Endothelial cell of umbilical vein (primary cell): ENCODE data around the gene SLC25A1. TPM values are rescaled to one million over a fixed set of nuclear protein-coding genes. Genes with fewer than 3 reads are reported as not detected.

ENCODE experiments used
- BruUV-seq: library from RNA; stranded (reverse); fragments of 400-500 nt; replicated peaks from 2 replicates; lab custom pipeline; 2021; lab: Mats Ljungman, UMichigan
- CTCF ChIA-PET: fragments of 300-600, 350-600 bp; sonication (Branson Sonifier 250); formaldehyde crosslinking; loops from one replicate; lab custom pipeline; 2021; ENCODE audit warnings: antibody characterized with exemption, inconsistent platforms; lab: Charles Lee
- POLR2A ChIA-PET: fragments of 300-600, 350-600 bp; sonication (Branson Sonifier 250); formaldehyde crosslinking; loops from one replicate; lab custom pipeline; 2021; ENCODE audit warnings: antibody characterized with exemption, inconsistent platforms; lab: Charles Lee
- DNase-seq: peaks from one replicate; pipeline ENCODE4 v3.0.0-alpha.2; 2011; ENCODE audit warnings: low read depth, low spot score
- FAIRE-seq: peaks from 2 replicates; lab custom pipeline; 2011; peaks lifted over from hg19 to GRCh38; lab: Jason Lieb, UNC
- H2AFZ ChIP-seq: 2 replicates; pipeline ENCODE4 v1.6.0; 2012; ENCODE audit warnings: low read depth, low read length, control low read depth, inconsistent platforms
- H3K27ac ChIP-seq: 2 replicates; pipeline ENCODE4 v1.5.1; 2011; ENCODE audit warnings: low read depth, mild to moderate bottlenecking, control low read depth, low read length, moderate library complexity; ENCODE audit not compliant: insufficient read depth
- H3K27me3 ChIP-seq, 2 experiments: 2 replicates each; pipeline versions ENCODE4 v1.6.0 to v1.6.1; 2011; ENCODE audit warnings: low read length in 2 of 2, mixed read lengths in 1 of 2; ENCODE audit not compliant: control insufficient read depth in 2 of 2, insufficient read depth in 2 of 2
- H3K36me3 ChIP-seq, 2 experiments: 2 replicates in 1 of 2; 3 replicates in 1 of 2; pipeline ENCODE4 v1.5.1; 2011; ENCODE audit warnings: low read length in 2 of 2, mild to moderate bottlenecking in 1 of 2, moderate library complexity in 1 of 2; ENCODE audit not compliant: control insufficient read depth in 2 of 2, insufficient read depth in 2 of 2; ENCODE audit errors: extremely low read depth in 1 of 2
- H3K4me1 ChIP-seq: 3 replicates; pipeline ENCODE4 v1.5.1; 2011; ENCODE audit warnings: mild to moderate bottlenecking, low read length; ENCODE audit not compliant: control insufficient read depth, insufficient read depth; ENCODE audit errors: extremely low read depth
- H3K4me2 ChIP-seq: 2 replicates; pipeline ENCODE4 v1.6.1; 2011; ENCODE audit warnings: low read length, control low read depth, mixed read lengths; ENCODE audit not compliant: insufficient read depth
- H3K4me3 ChIP-seq, 3 experiments: fragments of 200-600 bp in 1 of 3; sonication (generic), shearing (Covaris generic) in 1 of 3; replicated peaks in 1 of 3; 2 replicates each; pipeline ENCODE4 v1.5.1; 2011 to 2016; ENCODE audit warnings: control low read depth in 3 of 3, low read length in 3 of 3, mild to moderate bottlenecking in 2 of 3, inconsistent platforms in 1 of 3, low read depth in 1 of 3, moderate library complexity in 1 of 3; ENCODE audit not compliant: insufficient read depth in 1 of 3
- H3K79me2 ChIP-seq: 2 replicates; pipeline ENCODE4 v1.6.0; 2012; ENCODE audit warnings: low read length, inconsistent platforms; ENCODE audit not compliant: control insufficient read depth, insufficient read depth
- H3K9ac ChIP-seq: replicated peaks from 2 replicates; pipeline ENCODE3; 2011; ENCODE audit warnings: low read length, control low read depth; ENCODE audit not compliant: insufficient read depth; ENCODE audit errors: extremely low read depth
- H3K9me1 ChIP-seq: replicated peaks from 3 replicates; pipeline ENCODE4 v1.6.0; 2011; ENCODE audit warnings: mild to moderate bottlenecking, low read length; ENCODE audit not compliant: control insufficient read depth, insufficient read depth; ENCODE audit errors: extremely low read depth
- H3K9me3 ChIP-seq: replicated peaks from 2 replicates; pipeline ENCODE4 v1.5.1; 2012; ENCODE audit warnings: low read length, inconsistent platforms; ENCODE audit not compliant: control insufficient read depth, insufficient read depth
- H4K20me1 ChIP-seq: replicated peaks from 2 replicates; pipeline ENCODE3; 2011; ENCODE audit warnings: mild to moderate bottlenecking, low read length; ENCODE audit not compliant: control insufficient read depth, insufficient read depth; ENCODE audit errors: extremely low read depth
- CTCF ChIP-seq, 2 donors: IDR thresholded peaks; 1 replicate in 1 of 2; 2 replicates in 1 of 2; pipeline ENCODE4 v1.5.1; 2011; ENCODE audit warnings: low read length in 2 of 2, mild to moderate bottlenecking in 2 of 2, moderate library complexity in 2 of 2, control low read depth in 1 of 2, inconsistent platforms in 1 of 2, low read depth in 1 of 2; ENCODE audit not compliant: insufficient read depth in 1 of 2; ENCODE audit errors: extremely low read depth in 1 of 2
- EZH2 ChIP-seq: IDR thresholded peaks from 2 replicates; pipeline ENCODE4 v1.6.1; 2012; ENCODE audit warnings: borderline replicate concordance, low read depth, mild to moderate bottlenecking, moderate library complexity, low read length, inconsistent platforms; ENCODE audit not compliant: severe bottlenecking
- FOS ChIP-seq: IDR thresholded peaks from 2 replicates; pipeline ENCODE4 v1.6.1; 2011; ENCODE audit warnings: mild to moderate bottlenecking, low read length, moderate library complexity, borderline replicate concordance; ENCODE audit not compliant: insufficient read depth
- GATA2 ChIP-seq: IDR thresholded peaks from 2 replicates; pipeline ENCODE4 v1.7.0; 2011; ENCODE audit warnings: low read depth, mild to moderate bottlenecking, moderate library complexity, mixed read lengths, low read length; ENCODE audit not compliant: insufficient read length, insufficient read depth
- JUN ChIP-seq: IDR thresholded peaks from 2 replicates; pipeline ENCODE4 v1.6.1; 2011; ENCODE audit warnings: borderline replicate concordance, low read depth; ENCODE audit not compliant: insufficient read length, insufficient read depth
- MAX ChIP-seq: IDR thresholded peaks from 2 replicates; pipeline ENCODE4 v1.6.1; 2011; ENCODE audit not compliant: insufficient read depth, insufficient read length
- MYC ChIP-seq: IDR thresholded peaks from one replicate; pipeline ENCODE4 v1.6.1; 2011; ENCODE audit warnings: mild to moderate bottlenecking, low read depth, low read length
- POLR2A ChIP-seq: IDR thresholded peaks from 2 replicates; pipeline ENCODE4 v1.6.1; 2012; ENCODE audit warnings: low read depth, mild to moderate bottlenecking, control low read depth, low read length
- POLR2AphosphoS5 ChIP-seq: IDR thresholded peaks from 2 replicates; pipeline ENCODE4 v1.6.1; 2012; ENCODE audit warnings: low read depth, mild to moderate bottlenecking, control low read depth, low read length, moderate library complexity; ENCODE audit not compliant: insufficient read depth
- dilution Hi-C: fragments of 300-500 bp; cut with MboI; formaldehyde crosslinking; loops from one replicate; pipeline ENCODE4 v1.15.0; 2019; ENCODE audit warnings: low sequenced_read_pairs; ENCODE audit not compliant: extremely low pct_ligation_motif_present
- intact Hi-C: fragments of 100-400 bp; cut with micrococcal nuclease; formaldehyde crosslinking; loops from one replicate; pipeline ENCODE4 v1.10.0; 2022
- polyA plus RNA-seq, 4 experiments: library from polyadenylated mRNA; depleted of rRNA in 3 of 4; stranded (reverse) in 3 of 4; unstranded in 1 of 4; fragments of >200 nt; gene quantifications; 2 replicates each; pipeline versions ENCODE4 v1.2.1 to v1.2.3, GENCODE V29; 2011 to 2012; ENCODE audit warnings: missing spikeins in 1 of 4
- total RNA-seq: library from RNA; stranded (reverse); gene quantifications from 2 replicates; pipeline ENCODE4 v1.2.3, GENCODE V29; 2021

Gene SLC25A1
- total and polyA plus RNA-seq, 2 donors (not counting 3 experiments of a cell fraction or from before 2014, with no cell fraction given) = 80.0 to 94.5 TPM

GRCh38 chr22:19129871-19130270 is 48.7 kb downstream of the SLC25A1 start:
- Histone ChIP-seq H3K27me3 (no peaks in the 10 kb centered on the region), H3K4me3 (no peak overlapping the region), H3K9me1 (no peaks in the 10 kb centered on the region), H3K79me2 (no peaks in the 10 kb centered on the region), H3K9me3 (no peaks in the 10 kb centered on the region), H3K4me2 (no peak overlapping the region), H3K36me3 (peaks cover 3 to 21% of the 10 kb centered on the region in 2 experiments), H2AFZ (no peak overlapping the region), H3K27ac (no peak overlapping the region), H3K9ac (no peak overlapping the region), H3K4me1 (no peaks in the 10 kb centered on the region), H4K20me1 (no peaks in the 10 kb centered on the region)
- DNase-seq = no peak
- intact Hi-C loops (no loop called here), dilution Hi-C loops (no loop called here)
- no peak for FAIRE-seq
- no TSS peak for BruUV-seq
- ChIA-PET CTCF (interaction anchor here (3.5 kb wide), 1 partner anchor 14 kb away, joined by 12 read pairs; the partner anchor contains the start of gene ESS2), POLR2A (no interaction called here)
- no peak for TF ChIP-seq POLR2A
- no peak for TF ChIP-seq GATA2
- no peak for TF ChIP-seq MYC

- ChIA-PET POLR2A (no interaction called here), CTCF (interaction anchor here (3.5 kb wide), 1 partner anchor 15 kb away, joined by 12 read pairs; the partner anchor contains the start of gene ESS2)
- H2AFZ ChIP-seq = no peak overlapping the region
- no peaks in the 10 kb centered on the region for H4K20me1 ChIP-seq
- dilution Hi-C loops (no loop called here), intact Hi-C loops (no loop called here)
- H3K27ac ChIP-seq = no peak overlapping the region
- no peaks in the 10 kb centered on the region for H3K9me1 ChIP-seq
- no peak overlapping the region for H3K4me2 ChIP-seq
- BruUV-seq = no TSS peak
- H3K9ac ChIP-seq = no peak overlapping the region
- H3K27me3 ChIP-seq = no peaks in the 10 kb centered on the region
- DNase-seq = no peak
- no peak overlapping the region for H3K4me3 ChIP-seq
- TF ChIP-seq EZH2 (no peak), CTCF (IDR thresholded peaks at IDR 0.05; ENCODE audit: extremely low read depth in 1 of 2, insufficient read depth in 1 of 2, low read depth in 1 of 2, low read length in 2 of 2) (no peak), FOS (no peak), GATA2 (no peak), MYC (no peak), POLR2A (no peak), POLR2AphosphoS5 (no peak), JUN (no peak), MAX (no peak)
- FAIRE-seq = no peak
- no peaks in the 10 kb centered on the region for H3K9me3 ChIP-seq
- H3K4me1 ChIP-seq = no peaks in the 10 kb centered on the region
- H3K36me3 ChIP-seq = peaks cover under 1 to 14% of the 10 kb centered on the region in 2 experiments
- H3K79me2 ChIP-seq = no peaks in the 10 kb centered on the region
Observed at GRCh38 chr22:19128946-19129727, 49.4 kb downstream of the SLC25A1 start.
